Measurements from ENCODE around the gene FAM151B.
"Not testable (repeated sequence)": the region's sequence is repeated elsewhere in the genome, so short reads cannot be mapped to it uniquely, and the experiment has no call there.

Gene FAM151B

GRCh38 chr5:80487829-80488721 lies at the start of gene FAM151B:
TSS of gene FAM151B (plus strand) at chr5:80488100. CDS start at chr5:80488124, 24 bp downstream.
- in situ Hi-C loops (cut with HindIII; ENCODE audit: low sequenced_read_pairs), result no loop called here

DNA sequence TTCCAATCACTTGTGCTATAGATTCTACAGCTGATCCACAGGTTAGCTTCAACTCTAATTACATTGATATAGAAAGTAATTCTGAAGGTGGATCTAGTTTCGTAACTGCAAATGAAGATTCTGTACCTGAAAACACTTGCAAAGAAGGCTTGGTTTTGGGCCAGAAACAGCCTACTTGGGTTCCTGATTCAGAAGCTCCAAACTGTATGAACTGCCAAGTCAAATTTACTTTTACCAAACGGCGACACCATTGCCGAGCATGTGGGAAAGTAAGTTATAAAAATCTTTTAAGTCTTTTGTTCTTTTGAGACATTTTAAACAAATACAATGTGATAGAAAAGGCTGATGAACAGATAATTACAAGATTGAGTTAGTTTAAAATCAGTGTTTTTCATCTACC lies 49.2 kb upstream of the FAM151B start:
- in situ Hi-C loops (cut with HindIII; ENCODE audit: low sequenced_read_pairs), result no loop called here

DNA sequence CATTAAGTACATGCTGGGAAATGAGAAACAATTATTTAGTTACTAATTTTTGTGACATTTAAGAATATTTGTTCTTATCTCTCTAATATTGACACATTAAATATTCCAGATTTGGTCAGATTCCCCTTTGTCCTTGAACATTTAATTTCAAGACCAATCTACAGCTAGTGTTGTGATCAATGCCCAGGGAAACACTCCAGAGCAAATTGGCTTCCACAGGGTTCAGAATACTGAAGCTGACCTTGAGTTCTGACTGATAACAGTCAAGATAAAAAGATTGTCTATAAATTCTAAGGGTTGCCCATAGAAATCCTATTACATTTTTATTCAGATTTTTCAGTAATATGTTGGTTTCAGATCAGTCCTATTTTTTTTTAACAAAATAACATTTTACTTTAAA lies 48.7 kb upstream of the FAM151B start:
- in situ Hi-C loops (cut with HindIII; ENCODE audit: low sequenced_read_pairs), result no loop called here

DNA sequence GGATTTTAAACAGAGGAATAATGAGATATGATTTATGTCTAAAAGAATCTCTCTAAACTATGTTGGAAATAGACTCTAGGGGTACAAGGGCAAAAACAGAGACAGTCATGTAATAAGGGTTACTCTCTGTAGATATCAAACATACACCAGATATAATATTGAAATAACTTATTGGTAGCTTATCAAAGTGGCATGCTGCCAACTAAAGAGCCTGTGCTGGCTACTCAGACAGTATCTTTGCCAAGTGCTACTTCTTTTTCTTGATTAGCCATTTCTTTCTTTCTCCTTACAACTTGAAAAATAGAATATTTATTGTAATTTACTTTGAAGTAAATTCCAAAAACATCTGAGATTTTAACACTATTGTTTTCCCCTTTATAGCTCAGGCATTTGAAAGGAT lies 45.2 kb upstream of the FAM151B start:
- in situ Hi-C loops (cut with HindIII; ENCODE audit: low sequenced_read_pairs), result no loop called here

GRCh38 chr5:80453366-80453765 lies 34.5 kb upstream of the FAM151B start:
- in situ Hi-C loops (cut with HindIII; ENCODE audit: low sequenced_read_pairs), result no loop called here

- in situ Hi-C loops (cut with HindIII; ENCODE audit: low sequenced_read_pairs), result no loop called here
Observed at GRCh38 chr5:80463269-80463668, 24.6 kb upstream of the FAM151B start.

- in situ Hi-C loops (cut with HindIII; ENCODE audit: low sequenced_read_pairs), result no loop called here
Observed at GRCh38 chr5:80466669-80467485, 21.0 kb upstream of the FAM151B start.

GRCh38 chr5:80468131-80468530 lies 19.8 kb upstream of the FAM151B start:
- in situ Hi-C loops (cut with HindIII; ENCODE audit: low sequenced_read_pairs), result no loop called here

DNA sequence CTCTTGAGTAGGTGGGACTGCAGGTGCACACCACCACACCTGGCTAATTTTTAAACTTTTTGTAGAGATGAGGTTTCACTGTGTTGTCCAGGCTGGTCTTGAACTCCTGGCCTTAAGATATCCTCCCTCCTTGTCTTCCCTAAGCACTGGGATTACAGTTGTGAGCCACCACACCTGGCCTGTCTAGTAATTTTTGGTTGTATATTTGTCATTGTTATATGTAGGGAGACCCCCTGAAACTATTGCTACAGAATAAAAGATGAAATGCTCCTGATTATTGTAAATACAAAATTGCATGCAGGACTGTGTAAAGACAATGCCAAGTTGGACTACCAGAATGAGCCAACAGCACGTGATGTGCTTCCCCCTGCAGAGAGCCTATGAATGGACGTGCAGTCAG lies 17.3 kb upstream of the FAM151B start:
- in situ Hi-C loops (cut with HindIII; ENCODE audit: low sequenced_read_pairs), result not testable (repeated sequence)

DNA sequence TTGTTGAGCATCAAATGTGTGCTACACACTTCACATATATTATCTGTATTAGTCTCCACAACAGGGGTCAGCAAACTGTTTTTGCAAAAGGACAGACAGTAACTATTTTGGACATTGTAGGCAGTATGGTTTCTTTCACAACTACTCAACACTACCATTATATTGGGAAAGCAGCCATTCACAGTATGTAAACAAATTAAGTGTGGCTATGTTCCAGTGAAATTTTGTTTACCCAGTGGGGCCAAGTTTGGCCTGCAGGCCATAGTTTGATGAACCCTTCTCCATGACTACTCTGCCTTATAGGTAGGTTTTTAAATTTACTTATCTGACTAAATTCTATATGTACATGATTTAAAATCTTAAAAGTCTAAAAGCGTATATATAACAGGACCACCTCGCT lies 13.0 kb upstream of the FAM151B start:
- in situ Hi-C loops (cut with HindIII; ENCODE audit: low sequenced_read_pairs), result no loop called here

- in situ Hi-C loops (cut with HindIII; ENCODE audit: low sequenced_read_pairs), result no loop called here
Observed at GRCh38 chr5:80479713-80480112, 8.2 kb upstream of the FAM151B start.

- in situ Hi-C loops (cut with HindIII; ENCODE audit: low sequenced_read_pairs), result no loop called here
Observed at GRCh38 chr5:80480354-80480753, 7.5 kb upstream of the FAM151B start.

DNA sequence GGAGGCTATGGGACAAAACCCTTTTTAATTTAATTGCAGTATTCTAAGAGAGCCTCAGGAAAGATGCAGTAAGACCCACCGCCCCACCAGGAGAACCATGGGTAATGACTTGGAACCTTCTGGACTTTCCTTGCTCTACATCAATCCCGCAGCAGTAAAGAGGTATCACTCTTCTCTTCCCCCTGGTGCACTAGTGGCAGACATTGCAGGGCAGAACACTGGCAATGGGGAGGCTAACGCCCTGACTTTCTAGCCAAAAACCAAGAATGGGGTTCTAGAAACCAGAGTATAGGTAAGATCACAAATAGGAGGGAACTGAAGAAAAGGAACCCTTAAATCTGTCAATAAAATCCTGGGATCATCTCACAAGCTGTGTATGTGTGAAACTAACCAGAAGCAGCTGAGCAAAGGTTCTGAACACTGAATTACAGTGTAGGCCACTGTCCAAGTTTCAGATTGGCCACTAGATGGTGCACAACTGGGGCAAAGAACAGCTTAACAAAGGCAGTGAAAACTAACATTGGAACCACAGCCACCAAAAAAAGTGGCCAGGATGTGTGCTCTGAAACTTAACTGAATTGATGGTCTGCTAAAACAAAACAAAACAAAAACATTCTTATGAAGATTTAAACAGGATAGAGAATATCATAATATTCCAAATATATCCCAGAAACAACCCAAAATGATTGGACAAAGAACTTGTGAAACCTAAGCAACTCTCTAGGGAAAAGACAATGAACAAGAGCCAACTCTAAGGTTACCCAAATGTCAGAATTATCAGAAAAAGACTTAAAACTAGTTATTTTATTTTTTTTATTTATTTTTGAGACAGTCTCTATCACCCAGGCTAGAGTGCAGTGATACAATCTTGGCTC lies 6.6 kb upstream of the FAM151B start:
- in situ Hi-C loops (cut with HindIII; ENCODE audit: low sequenced_read_pairs), result no loop called here

DNA sequence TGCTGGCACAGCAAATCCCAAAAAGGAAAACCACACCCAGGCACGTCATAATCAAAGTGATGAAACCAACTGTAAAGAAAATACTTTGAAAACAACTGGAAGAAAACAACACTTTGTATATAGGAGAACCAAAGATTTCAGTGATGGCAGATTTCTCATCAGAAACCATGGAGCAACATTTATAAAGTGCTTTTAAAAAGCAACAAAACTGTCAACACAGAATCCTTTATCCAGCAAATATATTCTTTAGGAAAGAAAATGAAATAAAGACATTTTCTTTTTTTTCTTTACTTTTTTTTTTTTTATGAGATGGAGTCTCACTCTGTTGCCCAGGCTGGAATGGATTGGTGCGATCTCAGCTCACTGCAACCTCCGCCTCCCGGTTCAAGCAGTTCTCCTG lies 5.3 kb upstream of the FAM151B start:
- in situ Hi-C loops (cut with HindIII; ENCODE audit: low sequenced_read_pairs), result no loop called here

- in situ Hi-C loops (cut with HindIII; ENCODE audit: low sequenced_read_pairs), result no loop called here
Observed at GRCh38 chr5:80483636-80484232, 4.2 kb upstream of the FAM151B start.

DNA sequence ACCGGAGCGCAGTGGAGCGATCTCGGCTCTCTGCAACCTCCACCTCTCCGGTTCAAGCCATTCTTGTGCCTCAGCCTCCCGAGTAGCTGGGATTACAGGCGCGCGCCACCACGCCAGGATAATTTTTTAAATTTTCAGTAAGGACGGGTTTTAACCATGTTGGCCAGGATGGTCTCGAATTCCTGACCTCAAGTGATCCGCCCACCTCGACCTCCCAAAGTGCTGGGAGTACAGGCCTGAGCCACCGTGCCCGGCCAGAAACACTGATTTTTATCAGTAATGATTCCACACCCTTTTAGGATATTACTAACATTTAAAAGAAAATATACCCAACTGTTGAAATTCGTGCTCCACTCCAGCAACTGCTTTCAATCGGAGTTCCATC lies 464 bp upstream of the FAM151B start:
- in situ Hi-C loops (cut with HindIII; ENCODE audit: low sequenced_read_pairs), result no loop called here

- in situ Hi-C loops (cut with HindIII; ENCODE audit: low sequenced_read_pairs), result no loop called here
Observed at GRCh38 chr5:80491296-80491695, 3.4 kb downstream of the FAM151B start.

DNA sequence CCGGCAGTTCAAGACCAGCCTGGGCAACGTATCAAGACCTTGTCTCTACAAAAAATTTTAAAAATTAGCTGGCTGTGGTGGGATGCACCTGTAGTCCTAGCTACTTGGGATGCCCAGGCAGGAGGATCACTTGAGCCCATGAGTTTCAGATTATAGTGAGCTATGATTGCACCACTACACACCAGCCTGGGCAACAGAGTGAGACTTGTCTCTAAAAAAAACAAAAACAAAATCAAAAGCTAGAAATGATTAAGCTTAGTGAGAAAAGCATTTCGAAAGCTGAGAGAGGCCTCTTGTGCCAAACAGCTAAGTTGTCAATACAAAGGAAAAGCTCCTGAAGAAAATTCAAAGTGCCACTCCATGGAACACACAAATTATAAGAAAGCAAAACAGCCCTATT lies 4.8 kb downstream of the FAM151B start:
- in situ Hi-C loops (cut with HindIII; ENCODE audit: low sequenced_read_pairs), result no loop called here

GRCh38 chr5:80493443-80493842 lies 5.5 kb downstream of the FAM151B start:
- in situ Hi-C loops (cut with HindIII; ENCODE audit: low sequenced_read_pairs), result not testable (repeated sequence)

- in situ Hi-C loops (cut with HindIII; ENCODE audit: low sequenced_read_pairs), result no loop called here
Observed at GRCh38 chr5:80495891-80496290, 8.0 kb downstream of the FAM151B start.

DNA sequence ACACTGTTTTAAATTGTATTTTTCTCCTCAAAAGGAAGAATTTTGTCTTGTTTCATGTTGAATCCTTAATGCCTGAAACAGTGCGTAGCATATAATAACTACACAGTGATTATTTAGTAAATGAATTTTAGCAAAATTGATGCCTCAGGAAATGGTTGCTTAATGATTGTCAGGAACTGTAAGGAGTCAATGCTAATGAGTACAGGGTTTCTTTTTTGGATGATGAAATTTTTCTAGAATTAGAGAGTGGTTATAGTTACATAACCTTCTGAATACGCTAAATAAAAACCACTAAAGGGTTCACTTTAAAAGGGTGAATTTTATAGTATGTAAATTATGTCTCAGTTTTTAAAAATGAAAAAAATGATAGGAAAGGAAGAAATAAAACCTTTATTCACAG lies 14.9 kb downstream of the FAM151B start:
- in situ Hi-C loops (cut with HindIII; ENCODE audit: low sequenced_read_pairs), result no loop called here

All from DLD1 (cell line).